IMR-90 (cell line): Measurements from ENCODE around the gene COL4A1. TPM values are rescaled to one million over a fixed set of nuclear protein-coding genes. Genes with fewer than 3 reads are reported as not detected.
A peak's percentile ranks its signal among the peaks of the same experiment; 100 is the strongest.

Source experiments
- ATAC-seq: fragments of 200-7000 bp; cut with Tn5 transposase; 2 replicates; pipeline ENCODE4 v1.9.1; 2020; ENCODE audit warnings: low read depth, mild to moderate bottlenecking, moderate library complexity
- BruUV-seq: library from RNA; stranded (reverse); fragments of 400-500 nt; replicated peaks from 2 replicates; lab custom pipeline; 2021; lab: Mats Ljungman, UMichigan
- CTCF ChIA-PET: fragments of 300-600 bp; formaldehyde crosslinking; extraction: SDS; loops from one replicate; lab custom pipeline; 2021; ENCODE audit warnings: antibody characterized with exemption; lab: Yijun Ruan, JAX
- POLR2A ChIA-PET: fragments of 300-600 bp; sonication (Branson Sonifier 250); formaldehyde crosslinking; loops from one replicate; lab custom pipeline; 2022; ENCODE audit warnings: antibody characterized with exemption; ENCODE audit not compliant: unreplicated experiment; lab: Charles Lee
- DNase-seq: peaks from one replicate; pipeline ENCODE4 v3.0.0; 2013
- H2AFZ ChIP-seq: replicated peaks from 2 replicates; pipeline ENCODE3; 2013; ENCODE audit warnings: low read length, mild to moderate bottlenecking; ENCODE audit not compliant: poor library complexity
- H2AK5ac ChIP-seq: 2 replicates; pipeline ENCODE4 v1.6.1; 2013; ENCODE audit warnings: low read depth, low read length, inconsistent platforms
- H2AK9ac ChIP-seq: replicated peaks from 2 replicates; pipeline ENCODE3; 2013; ENCODE audit warnings: mild to moderate bottlenecking, low read depth, low read length, moderate library complexity; ENCODE audit not compliant: poor library complexity
- H2BK120ac ChIP-seq: 2 replicates; pipeline ENCODE4 v1.6.1; 2013; ENCODE audit warnings: low read depth, low read length, inconsistent platforms
- H2BK15ac ChIP-seq: 3 replicates; pipeline ENCODE4 v1.6.1; 2013; ENCODE audit warnings: low read depth, low read length, inconsistent platforms
- H2BK20ac ChIP-seq: 2 replicates; pipeline ENCODE4 v1.6.1; 2013; ENCODE audit warnings: low read depth, mild to moderate bottlenecking, inconsistent platforms, low read length, moderate library complexity
- H2BK5ac ChIP-seq: 2 replicates; pipeline ENCODE4 v1.6.1; 2013; ENCODE audit warnings: mild to moderate bottlenecking, low read depth, low read length, inconsistent platforms; ENCODE audit not compliant: poor library complexity, severe bottlenecking
- H3K14ac ChIP-seq: replicated peaks from 2 replicates; pipeline ENCODE4 v1.6.1; 2013; ENCODE audit warnings: low read depth, low read length, inconsistent platforms
- H3K18ac ChIP-seq: 2 replicates; pipeline ENCODE4 v1.6.1; 2013; ENCODE audit warnings: low read depth, low read length, control low read depth
- H3K23ac ChIP-seq: 2 replicates; pipeline ENCODE4 v1.6.1; 2013; ENCODE audit warnings: low read depth, low read length, inconsistent platforms
- H3K27ac ChIP-seq: 2 replicates; pipeline ENCODE4 v1.5.1; 2013; ENCODE audit warnings: mild to moderate bottlenecking, control low read depth, low read length; ENCODE audit not compliant: insufficient read depth
- H3K27me3 ChIP-seq: 2 replicates; pipeline ENCODE4 v1.6.1; 2013; ENCODE audit warnings: low read length; ENCODE audit not compliant: control insufficient read depth, insufficient read depth
- H3K36me3 ChIP-seq: 2 replicates; pipeline ENCODE4 v1.6.1; 2013; ENCODE audit warnings: low read length, mixed read lengths; ENCODE audit not compliant: control insufficient read depth, insufficient read depth
- H3K4ac ChIP-seq: 2 replicates; pipeline ENCODE4 v1.6.1; 2013; ENCODE audit warnings: low read depth, low read length, inconsistent platforms
- H3K4me1 ChIP-seq: 2 replicates; pipeline ENCODE4 v1.6.1; 2013; ENCODE audit warnings: low read length, mixed read lengths; ENCODE audit not compliant: control insufficient read depth, insufficient read depth
- H3K4me2 ChIP-seq: 2 replicates; pipeline ENCODE4 v1.6.1; 2013; ENCODE audit warnings: low read depth, mild to moderate bottlenecking, control low read depth, low read length, moderate library complexity
- H3K4me3 ChIP-seq: 2 replicates; pipeline ENCODE4 v1.5.1; 2013; ENCODE audit warnings: low read depth, mild to moderate bottlenecking, control low read depth, low read length, moderate library complexity; ENCODE audit not compliant: insufficient read depth
- H3K56ac ChIP-seq: 2 replicates; pipeline ENCODE4 v1.6.1; 2013; ENCODE audit warnings: low read length, inconsistent platforms; ENCODE audit not compliant: insufficient read depth; ENCODE audit errors: extremely low read depth
- H3K79me1 ChIP-seq, 2 experiments: 2 replicates each; pipeline ENCODE4 v1.6.1; 2013; ENCODE audit warnings: low read length in 2 of 2, inconsistent platforms in 1 of 2, low read depth in 1 of 2
- H3K9ac ChIP-seq: 2 replicates; pipeline ENCODE4 v1.6.1; 2013; ENCODE audit warnings: low read depth, low read length, control low read depth
- H3K9me1 ChIP-seq: 2 replicates; pipeline ENCODE4 v1.6.1; 2013; ENCODE audit warnings: low read length, inconsistent platforms; ENCODE audit not compliant: insufficient read depth
- H3K9me3 ChIP-seq: 2 replicates; pipeline ENCODE4 v1.6.1; 2013; ENCODE audit warnings: low read length; ENCODE audit not compliant: control insufficient read depth, insufficient read depth
- H4K20me1 ChIP-seq: 2 replicates; pipeline ENCODE4 v1.6.1; 2013; ENCODE audit warnings: low read length, inconsistent platforms; ENCODE audit not compliant: insufficient read depth
- H4K5ac ChIP-seq: 2 replicates; pipeline ENCODE4 v1.6.1; 2013; ENCODE audit warnings: mild to moderate bottlenecking, low read depth, low read length, control low read depth
- H4K8ac ChIP-seq, 2 experiments: 2 replicates each; pipeline ENCODE4 v1.6.1; 2013; ENCODE audit warnings: low read depth in 2 of 2, low read length in 2 of 2, control low read depth in 1 of 2, inconsistent platforms in 1 of 2
- H4K91ac ChIP-seq: 2 replicates; pipeline ENCODE4 v1.6.1; 2013; ENCODE audit warnings: low read depth, low read length, inconsistent platforms; ENCODE audit not compliant: insufficient read depth
- BHLHE40 ChIP-seq: fragments of 150-350 bp; IDR thresholded peaks from 2 replicates; pipeline ENCODE4 v1.6.1; 2016; ENCODE audit warnings: mild to moderate bottlenecking, low read depth, low read length
- CEBPB ChIP-seq: IDR thresholded peaks from 2 replicates; pipeline ENCODE4 v1.6.1; 2012; ENCODE audit warnings: low read depth, low read length, improper control_type of control experiment
- MAFK ChIP-seq: IDR thresholded peaks from 2 replicates; pipeline ENCODE4 v1.6.1; 2012; ENCODE audit warnings: low read depth, low read length, improper control_type of control experiment
- MAZ ChIP-seq: IDR thresholded peaks from 2 replicates; pipeline ENCODE4 v1.6.1; 2012; ENCODE audit warnings: low read depth, mild to moderate bottlenecking, low read length, improper control_type of control experiment, moderate library complexity, borderline replicate concordance
- NFE2L2 ChIP-seq: fragments of 150-350 bp; IDR thresholded peaks from 2 replicates; pipeline ENCODE4 v1.6.1; 2016; ENCODE audit warnings: low read depth, mild to moderate bottlenecking, low read length
- POLR2A ChIP-seq: IDR thresholded peaks from 2 replicates; pipeline ENCODE4 v1.6.1; 2012; ENCODE audit warnings: mild to moderate bottlenecking, low read depth, low read length
- RAD21 ChIP-seq: IDR thresholded peaks from 2 replicates; pipeline ENCODE4 v1.6.1; 2012; ENCODE audit warnings: low read length, improper control_type of control experiment
- RCOR1 ChIP-seq: IDR thresholded peaks from 2 replicates; pipeline ENCODE4 v1.6.1; 2012; ENCODE audit warnings: mild to moderate bottlenecking, low read length, improper control_type of control experiment; ENCODE audit not compliant: insufficient replicate concordance
- RFX5 ChIP-seq: IDR thresholded peaks from 2 replicates; pipeline ENCODE4 v1.8.0; 2012; ENCODE audit warnings: low read depth, mild to moderate bottlenecking, low read length, moderate library complexity
- SMC3 ChIP-seq: fragments of 150-350 bp; IDR thresholded peaks from 2 replicates; pipeline ENCODE4 v1.6.1; 2016; ENCODE audit warnings: low read depth, mild to moderate bottlenecking, antibody characterized with exemption, low read length, moderate library complexity
- WGBS, 2 experiments: methylation state at CpG; one replicate each; pipeline versions ENCODE4 v1.1.5 to v1.1.7; 2013; ENCODE audit warnings: missing lambda C conversion rate in 2 of 2; ENCODE audit not compliant: insufficient read length in 1 of 2; ENCODE audit errors: extremely low coverage in 2 of 2; 5-methylcytosine and 5-hydroxymethylcytosine counted together
- dilution Hi-C: fragments of 300-500 bp; cut with HindIII; formaldehyde crosslinking; loops from one replicate; pipeline ENCODE4 v1.14.3; 2018; ENCODE audit warnings: low sequenced_read_pairs; ENCODE audit not compliant: unreplicated experiment
- in situ Hi-C: fragments of 300-500 bp; cut with MboI; formaldehyde crosslinking; loops from 3 replicates; pipeline ENCODE4 v1.14.3; 2019; ENCODE audit warnings: low sequenced_read_pairs, inconsistent platforms, mixed read lengths
- intact Hi-C: fragments of 100-400 bp; cut with micrococcal nuclease; formaldehyde crosslinking; loops from 2 replicates; pipeline ENCODE4 v1.10.0; 2022
- polyA plus RNA-seq, 3 experiments: library from polyadenylated mRNA; depleted of rRNA; stranded (reverse); fragments of >200 nt; gene quantifications; 2 replicates each; pipeline ENCODE4 v1.2.3, GENCODE V29; 2012; ENCODE audit warnings: low replicate concordance in 1 of 3
- total RNA-seq: library from RNA; depleted of rRNA; stranded (reverse); fragments of >200 nt; gene quantifications from 2 replicates; pipeline ENCODE4 v1.2.3, GENCODE V29; 2012
- TF ChIP-seq, protein P1 (sequence below): fragments of 150-350 bp; IDR thresholded peaks from 2 replicates; pipeline ENCODE4 v1.6.1; 2017; ENCODE audit warnings: mild to moderate bottlenecking, antibody characterized with exemption, low read length, low read depth

Gene COL4A1
- total and polyA plus RNA-seq, 2 of the 4 experiments (the other 2 are of a cell fraction), result 230 to 337 TPM

DNA sequence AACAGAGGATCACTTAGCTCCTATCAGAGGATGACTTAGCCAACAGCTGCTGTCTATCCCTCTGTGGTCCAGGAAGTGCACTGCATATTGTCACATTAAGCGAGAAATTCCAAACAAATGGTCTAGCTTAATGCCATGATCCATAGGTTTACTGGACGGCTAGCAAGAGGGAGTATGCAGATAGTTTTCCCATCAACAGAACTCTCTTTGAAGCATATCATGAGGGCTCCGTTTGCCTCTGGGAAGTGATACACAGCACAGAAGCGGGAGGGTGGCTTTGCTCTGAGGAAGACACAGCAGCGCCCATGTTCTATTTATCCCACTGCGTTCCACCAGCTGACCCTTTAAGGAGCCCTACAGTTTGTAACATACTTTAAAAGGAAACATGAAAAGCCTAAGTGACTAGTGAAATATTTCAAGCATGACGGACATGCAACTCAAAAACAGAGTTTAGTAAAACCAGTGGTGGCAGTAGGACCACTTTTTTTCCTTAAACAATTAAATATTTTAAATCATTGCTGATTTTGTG, 52.7 kb downstream of the COL4A1 start (continued):
- TF ChIP-seq MAZ (no peak), CEBPB (no peak), RAD21 (no peak), POLR2A (no peak)

GRCh38 chr13:110251193-110251819, 55.7 kb downstream of the COL4A1 start:
- no TSS peak for BruUV-seq
- WGBS, 2 experiments, result 100% methylated on average over 6 of the region's 12 CpGs; no CpG with 5 or more reads in 1 of the 2 experiments
- H3K4me3 ChIP-seq, result no peak overlapping the region
- dilution Hi-C loops, result no loop called here
- H3K56ac ChIP-seq, result no peak overlapping the region
- peak overlapping the region; percentile 87 for H2BK5ac ChIP-seq
- peak overlapping the region; percentile 87; the same call in 1 of the 2 replicates for H4K91ac ChIP-seq
- peaks cover 40% of the 10 kb centered on the region for H3K4me1 ChIP-seq
- TF ChIP-seq MAFK (no peak), NFE2L2 (no peak), BHLHE40 (no peak), RCOR1 (no peak), SMC3 (no peak), RFX5 (no peak), POLR2A (no peak), CEBPB (no peak)
- TF ChIP-seq, protein P1, sequence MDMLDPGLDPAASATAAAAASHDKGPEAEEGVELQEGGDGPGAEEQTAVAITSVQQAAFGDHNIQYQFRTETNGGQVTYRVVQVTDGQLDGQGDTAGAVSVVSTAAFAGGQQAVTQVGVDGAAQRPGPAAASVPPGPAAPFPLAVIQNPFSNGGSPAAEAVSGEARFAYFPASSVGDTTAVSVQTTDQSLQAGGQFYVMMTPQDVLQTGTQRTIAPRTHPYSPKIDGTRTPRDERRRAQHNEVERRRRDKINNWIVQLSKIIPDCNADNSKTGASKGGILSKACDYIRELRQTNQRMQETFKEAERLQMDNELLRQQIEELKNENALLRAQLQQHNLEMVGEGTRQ, result no peak
- ChIA-PET POLR2A (no interaction called here), CTCF (no interaction called here)
- peak overlapping the region; percentile 56; the same call in 1 of the 3 replicates for H2BK15ac ChIP-seq
- H2AK9ac ChIP-seq, result peak overlapping the region; percentile 35
- peaks cover 30 to 63% of the 10 kb centered on the region in 2 experiments; a peak in 3 of 4 replicates for H3K79me1 ChIP-seq
- intact Hi-C loops, result no loop called here
- peak overlapping the region; percentile 27; the same call in 1 of the 2 replicates for H4K5ac ChIP-seq
- H3K14ac ChIP-seq, result peak overlapping the region; percentile 46; the same call in 1 of the 2 replicates
- H2BK20ac ChIP-seq, result peak overlapping the region; percentile 92
- no peaks in the 10 kb centered on the region for H3K9me3 ChIP-seq
- H4K8ac ChIP-seq, result peak overlapping the region; percentile 68 to 82; a peak in 2 of 4 replicates
- peaks cover 34% of the 10 kb centered on the region for H4K20me1 ChIP-seq
- no peak overlapping the region for H2AFZ ChIP-seq
- H2BK120ac ChIP-seq, result peak overlapping the region; percentile 92
- H3K23ac ChIP-seq, result no peak overlapping the region; the same call in 1 of the 2 replicates
- H3K4ac ChIP-seq, result peak overlapping the region; percentile 51
- DNase-seq (no peak), ATAC-seq (no peak)
- H3K18ac ChIP-seq, result no peak overlapping the region; the same call in 1 of the 2 replicates
- H2AK5ac ChIP-seq, result peak overlapping the region; percentile 99
- no peak overlapping the region for H3K4me2 ChIP-seq
- in situ Hi-C loops, result no loop called here
- peaks cover 11% of the 10 kb centered on the region for H3K36me3 ChIP-seq
- H3K27ac ChIP-seq, result peak overlapping the region; percentile 78
- no peak overlapping the region for H3K9ac ChIP-seq
- H3K9me1 ChIP-seq, result peaks cover 41% of the 10 kb centered on the region
- H3K27me3 ChIP-seq, result no peaks in the 10 kb centered on the region
